NCI-H82 treated with DMSO at 0.1 percent for 48 hours (cell line): ENCODE measurements around the gene HMGN1.
A peak's percentile ranks its signal among the peaks of the same experiment; 100 is the strongest.
"Not testable (repeated sequence)": the region's sequence is repeated elsewhere in the genome, so short reads cannot be mapped to it uniquely, and the experiment has no call there.

Experiments used
- DNase-seq: peaks from one replicate; lab custom pipeline; 2025; ENCODE audit not compliant: unreplicated experiment; lab: John Stamatoyannopoulos, UW

HMGN1 gene

GRCh38 chr21:39348355-39349210 lies at the start of gene HMGN1:
HMGN1 (minus strand) TSS chr21:39349088; CDS start chr21:39348917, 171 bp downstream.
- peak; percentile 86 for DNase-seq

GRCh38 chr21:39397646-39398385 lies 48.9 kb upstream of the HMGN1 start:
- DNase-seq = no peak

GRCh38 chr21:39392981-39393380 lies 44.1 kb upstream of the HMGN1 start:
- no peak for DNase-seq

GRCh38 chr21:39390212-39390765 lies 41.4 kb upstream of the HMGN1 start:
- DNase-seq = no peak

GRCh38 chr21:39388811-39389155 lies 39.9 kb upstream of the HMGN1 start:
- no peak for DNase-seq

- DNase-seq = peak; percentile 62
Observed at GRCh38 chr21:39388038-39388810, 39.3 kb upstream of the HMGN1 start.

GRCh38 chr21:39387461-39388037 lies 38.7 kb upstream of the HMGN1 start:
- DNase-seq = peak; percentile 90

- no peak for DNase-seq
Observed at GRCh38 chr21:39386899-39387298, 38.0 kb upstream of the HMGN1 start.

GRCh38 chr21:39386194-39386593 lies 37.3 kb upstream of the HMGN1 start:
- DNase-seq = no peak

GRCh38 chr21:39385299-39386145 lies 36.6 kb upstream of the HMGN1 start:
- DNase-seq = peak; percentile 13

- no peak for DNase-seq
Observed at GRCh38 chr21:39384674-39385298, 35.9 kb upstream of the HMGN1 start.

- not testable (repeated sequence) for DNase-seq
Observed at GRCh38 chr21:39382096-39382495, 33.2 kb upstream of the HMGN1 start.

- no peak for DNase-seq
Observed at GRCh38 chr21:39381009-39381408, 32.1 kb upstream of the HMGN1 start.

- peak; percentile 66 for DNase-seq
Observed at GRCh38 chr21:39379986-39380891, 31.4 kb upstream of the HMGN1 start.

GRCh38 chr21:39377444-39378050 lies 28.7 kb upstream of the HMGN1 start:
- DNase-seq = no peak

GRCh38 chr21:39375446-39375845 lies 26.6 kb upstream of the HMGN1 start:
- DNase-seq = no peak

- DNase-seq = no peak
Observed at GRCh38 chr21:39374046-39374445, 25.2 kb upstream of the HMGN1 start.

- no peak for DNase-seq
Observed at GRCh38 chr21:39373634-39374033, 24.7 kb upstream of the HMGN1 start.
